ENCODE data around the gene ROGDI. TPM values are rescaled to one million over a fixed set of nuclear protein-coding genes. Genes with fewer than 3 reads are reported as not detected.

ROGDI gene
- total and polyA plus RNA-seq, 2 of the 13 experiments (the other 11 are each of a cell fraction or from before 2014, with no cell fraction given): 19.2 to 42.1 TPM

DNA sequence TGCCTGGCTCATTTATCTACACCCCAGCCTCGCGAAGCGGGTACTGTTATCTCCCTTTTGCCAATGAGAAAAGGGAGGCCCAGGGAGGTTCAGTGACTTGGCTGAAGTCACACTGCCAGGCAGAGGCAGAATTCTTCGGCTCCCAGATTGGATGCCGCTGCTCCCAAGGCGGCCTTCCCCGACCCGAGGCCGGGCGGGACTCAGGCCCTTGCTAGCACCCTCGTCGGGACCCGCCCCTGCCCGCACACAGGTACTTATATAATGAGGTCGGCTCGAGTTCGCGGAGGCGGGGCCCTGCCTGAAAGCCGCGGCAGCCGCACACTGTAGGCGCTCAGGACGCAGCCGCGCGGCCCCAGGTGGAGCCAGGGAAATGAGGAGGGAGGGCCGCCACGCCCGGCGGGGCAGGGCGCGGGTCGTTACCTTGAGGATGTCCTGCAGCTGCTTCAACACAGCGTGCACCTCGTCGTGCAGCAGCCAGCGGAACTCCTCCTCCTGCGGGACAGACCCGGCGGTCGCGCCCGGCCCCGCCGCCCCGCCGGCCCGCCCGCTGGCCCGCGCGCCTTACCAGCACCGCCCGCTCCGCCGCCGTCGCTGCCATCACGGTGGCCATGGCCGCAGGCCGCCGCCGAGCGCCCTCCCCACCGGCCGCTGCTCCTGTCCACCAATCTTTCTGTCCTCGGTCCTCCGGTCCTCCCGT lies at the start of gene ROGDI (continued):
- TF ChIP-seq SMAD3 (CRISPR knock-in tag; IDR thresholded peaks at IDR 0.05) (no peak), SNRNP70 (IDR thresholded peaks at IDR 0.05; ENCODE audit: low read depth, low read length) (no peak), CBX2 (IDR thresholded peaks at IDR 0.05; ENCODE audit: low read depth, low read length) (no peak), CBX2 (CRISPR knock-in tag; IDR thresholded peaks at IDR 0.05; ENCODE audit: low read depth) (no peak), FOXJ3 (CRISPR knock-in tag; IDR thresholded peaks at IDR 0.05; ENCODE audit: borderline replicate concordance) (no peak), ZNF263 (CRISPR knock-in tag; IDR thresholded peaks at IDR 0.05) (0 out of 2 replicates have a peak, but pooled peaks have one; percentile 38), SP2 (CRISPR knock-in tag; IDR thresholded peaks at IDR 0.05) (no peak; the same call in 1 of the 2 replicates), ZNF564 (CRISPR knock-in tag; IDR thresholded peaks at IDR 0.05) (0 out of 2 replicates have a peak, but pooled peaks have one; percentile 58), ZNF205 (CRISPR knock-in tag; IDR thresholded peaks at IDR 0.05) (no peak), ELF4 (CRISPR knock-in tag; IDR thresholded peaks at IDR 0.05; ENCODE audit: borderline replicate concordance) (no peak), GTF2F1 (IDR thresholded peaks at IDR 0.05; ENCODE audit: low read length) (no peak), NFE2L1 (CRISPR knock-in tag; IDR thresholded peaks at IDR 0.05; ENCODE audit: borderline replicate concordance) (no peak), PTBP1 (IDR thresholded peaks at IDR 0.05; ENCODE audit: low read depth, low read length, poor library complexity, severe bottlenecking) (no peak), ZNF644 (CRISPR knock-in tag; IDR thresholded peaks at IDR 0.05; ENCODE audit: low read depth) (no peak), ZNF605 (CRISPR knock-in tag; IDR thresholded peaks at IDR 0.05) (peak; percentile 62), PHF20 (CRISPR knock-in tag; IDR thresholded peaks at IDR 0.05) (no peak)
- TF ChIP-seq, protein P1, sequence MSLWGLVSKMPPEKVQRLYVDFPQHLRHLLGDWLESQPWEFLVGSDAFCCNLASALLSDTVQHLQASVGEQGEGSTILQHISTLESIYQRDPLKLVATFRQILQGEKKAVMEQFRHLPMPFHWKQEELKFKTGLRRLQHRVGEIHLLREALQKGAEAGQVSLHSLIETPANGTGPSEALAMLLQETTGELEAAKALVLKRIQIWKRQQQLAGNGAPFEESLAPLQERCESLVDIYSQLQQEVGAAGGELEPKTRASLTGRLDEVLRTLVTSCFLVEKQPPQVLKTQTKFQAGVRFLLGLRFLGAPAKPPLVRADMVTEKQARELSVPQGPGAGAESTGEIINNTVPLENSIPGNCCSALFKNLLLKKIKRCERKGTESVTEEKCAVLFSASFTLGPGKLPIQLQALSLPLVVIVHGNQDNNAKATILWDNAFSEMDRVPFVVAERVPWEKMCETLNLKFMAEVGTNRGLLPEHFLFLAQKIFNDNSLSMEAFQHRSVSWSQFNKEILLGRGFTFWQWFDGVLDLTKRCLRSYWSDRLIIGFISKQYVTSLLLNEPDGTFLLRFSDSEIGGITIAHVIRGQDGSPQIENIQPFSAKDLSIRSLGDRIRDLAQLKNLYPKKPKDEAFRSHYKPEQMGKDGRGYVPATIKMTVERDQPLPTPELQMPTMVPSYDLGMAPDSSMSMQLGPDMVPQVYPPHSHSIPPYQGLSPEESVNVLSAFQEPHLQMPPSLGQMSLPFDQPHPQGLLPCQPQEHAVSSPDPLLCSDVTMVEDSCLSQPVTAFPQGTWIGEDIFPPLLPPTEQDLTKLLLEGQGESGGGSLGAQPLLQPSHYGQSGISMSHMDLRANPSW (CRISPR knock-in tag; IDR thresholded peaks at IDR 0.05; ENCODE audit: borderline replicate concordance): no peak
- TF ChIP-seq, protein P2, sequence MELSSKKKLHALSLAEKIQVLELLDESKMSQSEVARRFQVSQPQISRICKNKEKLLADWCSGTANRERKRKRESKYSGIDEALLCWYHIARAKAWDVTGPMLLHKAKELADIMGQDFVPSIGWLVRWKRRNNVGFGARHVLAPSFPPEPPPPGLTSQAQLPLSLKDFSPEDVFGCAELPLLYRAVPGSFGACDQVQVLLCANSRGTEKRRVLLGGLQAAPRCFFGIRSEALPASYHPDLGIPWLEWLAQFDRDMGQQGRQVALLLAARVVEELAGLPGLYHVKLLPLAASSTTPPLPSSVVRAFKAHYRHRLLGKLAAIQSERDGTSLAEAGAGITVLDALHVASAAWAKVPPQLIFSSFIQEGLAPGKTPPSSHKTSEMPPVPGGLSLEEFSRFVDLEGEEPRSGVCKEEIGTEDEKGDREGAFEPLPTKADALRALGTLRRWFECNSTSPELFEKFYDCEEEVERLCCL (CRISPR knock-in tag; IDR thresholded peaks at IDR 0.05; ENCODE audit: borderline replicate concordance): no peak
- TF ChIP-seq, protein P3, sequence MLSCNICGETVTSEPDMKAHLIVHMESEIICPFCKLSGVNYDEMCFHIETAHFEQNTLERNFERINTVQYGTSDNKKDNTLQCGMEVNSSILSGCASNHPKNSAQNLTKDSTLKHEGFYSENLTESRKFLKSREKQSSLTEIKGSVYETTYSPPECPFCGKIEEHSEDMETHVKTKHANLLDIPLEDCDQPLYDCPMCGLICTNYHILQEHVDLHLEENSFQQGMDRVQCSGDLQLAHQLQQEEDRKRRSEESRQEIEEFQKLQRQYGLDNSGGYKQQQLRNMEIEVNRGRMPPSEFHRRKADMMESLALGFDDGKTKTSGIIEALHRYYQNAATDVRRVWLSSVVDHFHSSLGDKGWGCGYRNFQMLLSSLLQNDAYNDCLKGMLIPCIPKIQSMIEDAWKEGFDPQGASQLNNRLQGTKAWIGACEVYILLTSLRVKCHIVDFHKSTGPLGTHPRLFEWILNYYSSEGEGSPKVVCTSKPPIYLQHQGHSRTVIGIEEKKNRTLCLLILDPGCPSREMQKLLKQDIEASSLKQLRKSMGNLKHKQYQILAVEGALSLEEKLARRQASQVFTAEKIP (CRISPR knock-in tag; IDR thresholded peaks at IDR 0.05; ENCODE audit: borderline replicate concordance): no peak
- TF ChIP-seq, protein P4, sequence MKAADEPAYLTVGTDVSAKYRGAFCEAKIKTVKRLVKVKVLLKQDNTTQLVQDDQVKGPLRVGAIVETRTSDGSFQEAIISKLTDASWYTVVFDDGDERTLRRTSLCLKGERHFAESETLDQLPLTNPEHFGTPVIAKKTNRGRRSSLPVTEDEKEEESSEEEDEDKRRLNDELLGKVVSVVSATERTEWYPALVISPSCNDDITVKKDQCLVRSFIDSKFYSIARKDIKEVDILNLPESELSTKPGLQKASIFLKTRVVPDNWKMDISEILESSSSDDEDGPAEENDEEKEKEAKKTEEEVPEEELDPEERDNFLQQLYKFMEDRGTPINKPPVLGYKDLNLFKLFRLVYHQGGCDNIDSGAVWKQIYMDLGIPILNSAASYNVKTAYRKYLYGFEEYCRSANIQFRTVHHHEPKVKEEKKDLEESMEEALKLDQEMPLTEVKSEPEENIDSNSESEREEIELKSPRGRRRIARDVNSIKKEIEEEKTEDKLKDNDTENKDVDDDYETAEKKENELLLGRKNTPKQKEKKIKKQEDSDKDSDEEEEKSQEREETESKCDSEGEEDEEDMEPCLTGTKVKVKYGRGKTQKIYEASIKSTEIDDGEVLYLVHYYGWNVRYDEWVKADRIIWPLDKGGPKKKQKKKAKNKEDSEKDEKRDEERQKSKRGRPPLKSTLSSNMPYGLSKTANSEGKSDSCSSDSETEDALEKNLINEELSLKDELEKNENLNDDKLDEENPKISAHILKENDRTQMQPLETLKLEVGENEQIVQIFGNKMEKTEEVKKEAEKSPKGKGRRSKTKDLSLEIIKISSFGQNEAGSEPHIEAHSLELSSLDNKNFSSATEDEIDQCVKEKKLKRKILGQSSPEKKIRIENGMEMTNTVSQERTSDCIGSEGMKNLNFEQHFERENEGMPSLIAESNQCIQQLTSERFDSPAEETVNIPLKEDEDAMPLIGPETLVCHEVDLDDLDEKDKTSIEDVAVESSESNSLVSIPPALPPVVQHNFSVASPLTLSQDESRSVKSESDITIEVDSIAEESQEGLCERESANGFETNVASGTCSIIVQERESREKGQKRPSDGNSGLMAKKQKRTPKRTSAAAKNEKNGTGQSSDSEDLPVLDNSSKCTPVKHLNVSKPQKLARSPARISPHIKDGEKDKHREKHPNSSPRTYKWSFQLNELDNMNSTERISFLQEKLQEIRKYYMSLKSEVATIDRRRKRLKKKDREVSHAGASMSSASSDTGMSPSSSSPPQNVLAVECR (CRISPR knock-in tag; IDR thresholded peaks at IDR 0.05; ENCODE audit: borderline replicate concordance): peak; percentile 67
